ENCODE measurements around the gene IL11RA.
"Not testable (repeated sequence)": the region's sequence is repeated elsewhere in the genome, so short reads cannot be mapped to it uniquely, and the experiment has no call there.

IL11RA gene

GRCh38 chr9:34630402-34631154 is 21.4 kb upstream of the IL11RA start:
- DNase-seq, result no peak

- no peak for DNase-seq
Observed at GRCh38 chr9:34633166-34633565, 18.8 kb upstream of the IL11RA start.

GRCh38 chr9:34633851-34634550 is 18.0 kb upstream of the IL11RA start:
- DNase-seq, result peak; percentile 62

- no peak for DNase-seq
Observed at GRCh38 chr9:34634551-34635248, 17.3 kb upstream of the IL11RA start.

- no peak for DNase-seq
Observed at GRCh38 chr9:34635556-34635955, 16.4 kb upstream of the IL11RA start.

GRCh38 chr9:34636791-34637355 is 15.1 kb upstream of the IL11RA start:
- no peak for DNase-seq

GRCh38 chr9:34637356-34638137 is 14.4 kb upstream of the IL11RA start, which contains the start of gene SIGMAR1:
TSS of gene SIGMAR1 (minus strand) at chr9:34637787. CDS start at chr9:34637697, 90 bp downstream.
- DNase-seq, result peak; percentile 78

- no peak for DNase-seq
Observed at GRCh38 chr9:34638138-34638445, 13.9 kb upstream of the IL11RA start.

- DNase-seq, result not testable (repeated sequence)
Observed at GRCh38 chr9:34639322-34639721, 12.7 kb upstream of the IL11RA start.

GRCh38 chr9:34642679-34643078 is 9.3 kb upstream of the IL11RA start:
- no peak for DNase-seq

GRCh38 chr9:34644766-34645314 is 7.1 kb upstream of the IL11RA start:
- DNase-seq, result no peak

GRCh38 chr9:34646211-34647083 is 5.5 kb upstream of the IL11RA start, which contains the start of gene GALT:
TSS of gene GALT (plus strand) at chr9:34646675. CDS start at chr9:34646705, 30 bp downstream.
- peak; percentile 84 for DNase-seq

GRCh38 chr9:34647084-34647403 is 4.9 kb upstream of the IL11RA start:
- no peak for DNase-seq

- no peak for DNase-seq
Observed at GRCh38 chr9:34647651-34648050, 4.3 kb upstream of the IL11RA start.

- no peak for DNase-seq
Observed at GRCh38 chr9:34648673-34649072, 3.3 kb upstream of the IL11RA start.

- no peak for DNase-seq
Observed at GRCh38 chr9:34650816-34651215, 1.2 kb upstream of the IL11RA start.

- no peak for DNase-seq
Observed at GRCh38 chr9:34651321-34651720, 664 bp upstream of the IL11RA start.

GRCh38 chr9:34652602-34653000 is 616 bp downstream of the IL11RA start:
- DNase-seq, result no peak

GRCh38 chr9:34653151-34654072 is 1.4 kb downstream of the IL11RA start:
- DNase-seq, result no peak

GRCh38 chr9:34654323-34655051 is 2.5 kb downstream of the IL11RA start:
- no peak for DNase-seq
